Left ventricle myocardium inferior (tissue), 1 donor: ENCODE results near the gene DCC. TPM values are rescaled to one million over a fixed set of nuclear protein-coding genes. Genes with fewer than 3 reads are reported as not detected.

Source experiments
- DNase-seq: peaks from one replicate; pipeline ENCODE4 v3.0.0-alpha.2; 2020
- H3K27ac ChIP-seq: fragments of 200-600 bp; replicated peaks from 2 replicates; pipeline ENCODE4 v1.8.0; 2021
- H3K27me3 ChIP-seq: fragments of 200-600 bp; 2 replicates; pipeline ENCODE4 v1.8.0; 2021; ENCODE audit warnings: low read depth
- H3K36me3 ChIP-seq: fragments of 200-600 bp; 2 replicates; pipeline ENCODE4 v1.8.0; 2021
- H3K4me1 ChIP-seq: fragments of 200-600 bp; 2 replicates; pipeline ENCODE4 v1.8.0; 2021
- H3K4me3 ChIP-seq: fragments of 200-600 bp; 2 replicates; pipeline ENCODE4 v1.8.0; 2021; ENCODE audit warnings: mild to moderate bottlenecking, moderate library complexity
- H3K9me3 ChIP-seq: fragments of 200-600 bp; replicated peaks from 2 replicates; pipeline ENCODE4 v1.8.0; 2021
- CTCF ChIP-seq: fragments of 200-600 bp; IDR thresholded peaks from 2 replicates; pipeline ENCODE4 v1.8.0; 2021; ENCODE audit warnings: antibody characterized with exemption, mild to moderate bottlenecking, borderline replicate concordance
- intact Hi-C: fragments of 100-400 bp; cut with micrococcal nuclease; formaldehyde crosslinking; loops from one replicate; pipeline ENCODE4 v1.11.0; 2022
- total RNA-seq: library from RNA; stranded (reverse); fragmentation: NEBNext Ultra II Directional; extraction: Animal tissue kit (Norgen Biotek cat#: 25700); gene quantifications from one replicate; pipeline ENCODE4 v1.2.1, GENCODE V29; 2021
- donor health status: DM: no; HTN: yes; CAD: no; lungs with severe emphysema.

The DCC gene
- total RNA-seq, 1 donor from 2014 or later, result not detected

GRCh38 chr18:53126210-53126609, 786.2 kb downstream of the DCC start:
- Histone ChIP-seq H3K4me3 (no peak overlapping the region), H3K36me3 (no peaks in the 10 kb centered on the region), H3K9me3 (no peaks in the 10 kb centered on the region), H3K4me1 (no peaks in the 10 kb centered on the region), H3K27ac (no peak overlapping the region), H3K27me3 (no peaks in the 10 kb centered on the region)
- no peak for TF ChIP-seq CTCF
- intact Hi-C loops, result no loop called here
- no peak for DNase-seq

- Histone ChIP-seq H3K4me3 (no peak overlapping the region), H3K9me3 (no peaks in the 10 kb centered on the region), H3K27ac (no peak overlapping the region), H3K27me3 (no peaks in the 10 kb centered on the region), H3K4me1 (no peaks in the 10 kb centered on the region), H3K36me3 (no peaks in the 10 kb centered on the region)
- no peak for TF ChIP-seq CTCF
- DNase-seq, result no peak
- intact Hi-C loops, result no loop called here
These were observed 791.0 kb downstream of the DCC start for GRCh38 chr18:53131001-53131400.

DNA sequence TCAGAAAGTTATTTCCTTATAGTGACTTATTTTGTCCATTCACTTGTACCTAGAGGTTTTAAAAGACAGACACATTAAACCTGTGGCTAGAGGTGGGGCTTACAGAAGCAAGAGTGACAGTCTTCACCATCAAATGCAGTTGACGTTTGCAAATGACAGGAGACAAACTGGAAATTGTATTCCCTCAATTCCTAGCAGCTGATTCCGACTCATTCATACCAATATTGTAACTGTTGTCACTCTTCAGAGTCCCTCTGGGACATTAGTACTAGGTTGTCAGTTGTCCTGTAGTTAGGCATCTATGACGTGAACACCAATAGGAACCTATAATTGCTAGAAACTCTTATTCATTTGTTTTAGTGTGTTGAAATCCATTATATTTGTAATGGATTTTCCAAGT, 794.7 kb downstream of the DCC start:
- no peak overlapping the region for H3K27ac ChIP-seq
- no peaks in the 10 kb centered on the region for H3K36me3 ChIP-seq
- DNase-seq, result no peak
- intact Hi-C loops, result no loop called here
- H3K4me3 ChIP-seq, result no peak overlapping the region
- H3K4me1 ChIP-seq, result no peaks in the 10 kb centered on the region
- H3K9me3 ChIP-seq, result peaks cover 13% of the 10 kb centered on the region
- no peak for TF ChIP-seq CTCF
- no peaks in the 10 kb centered on the region for H3K27me3 ChIP-seq

DNA sequence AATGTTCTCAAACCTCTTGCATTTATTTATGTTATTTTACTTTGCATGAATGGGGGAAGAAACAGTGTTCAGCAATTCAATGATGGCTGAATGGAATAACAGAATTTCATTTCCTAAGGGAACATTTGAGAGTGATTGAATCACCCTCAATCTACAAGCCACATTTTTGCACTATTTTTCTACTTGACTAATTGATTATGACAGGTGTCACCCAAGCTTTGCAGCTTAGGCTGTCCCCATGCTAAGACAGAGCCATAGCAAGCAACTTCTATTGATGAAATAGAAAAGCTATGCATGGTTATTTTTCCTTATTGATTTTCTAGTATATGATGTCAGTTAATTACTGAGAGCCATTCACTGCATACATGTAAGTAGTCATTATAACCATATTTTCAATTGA, 795.7 kb downstream of the DCC start:
- DNase-seq, result no peak
- Histone ChIP-seq H3K4me1 (no peaks in the 10 kb centered on the region), H3K9me3 (peaks cover 13% of the 10 kb centered on the region), H3K36me3 (no peaks in the 10 kb centered on the region), H3K27ac (no peak overlapping the region), H3K27me3 (no peaks in the 10 kb centered on the region), H3K4me3 (no peak overlapping the region)
- intact Hi-C loops, result no loop called here
- no peak for TF ChIP-seq CTCF

DNA sequence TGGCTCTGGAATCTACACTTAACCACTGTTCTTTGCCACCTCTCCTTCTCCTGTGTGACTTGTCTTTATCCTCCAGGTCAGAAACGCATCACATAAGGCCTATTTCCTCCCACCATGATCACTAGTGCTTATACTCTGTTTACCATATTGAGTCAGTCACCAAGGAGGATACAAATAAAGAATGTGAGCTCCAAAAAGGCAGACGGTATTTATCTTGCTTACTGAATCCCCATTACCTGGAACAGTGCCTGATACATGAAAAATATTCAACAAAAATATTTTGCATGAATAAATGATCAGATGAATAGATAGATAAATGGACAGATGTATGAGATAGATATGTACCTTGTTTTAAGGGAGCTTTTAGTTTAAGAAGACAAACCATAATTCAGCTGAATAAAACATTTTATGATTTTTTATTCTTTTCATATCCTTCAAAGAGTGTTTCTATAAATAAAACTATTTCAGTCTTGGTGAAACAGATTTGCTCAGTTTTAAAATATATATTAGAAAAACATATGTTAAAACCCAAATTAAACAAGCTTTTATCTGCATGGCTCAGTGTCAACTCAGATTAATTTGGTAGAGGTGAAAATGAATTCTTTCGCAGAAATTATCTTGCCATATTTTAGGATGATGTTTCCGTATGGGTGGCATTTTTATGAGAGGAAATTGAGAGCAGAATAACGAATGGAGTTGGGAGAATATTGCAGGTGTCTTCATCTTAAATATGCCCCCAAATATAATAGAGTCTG, 799.9 kb downstream of the DCC start:
- intact Hi-C loops, result no loop called here
- TF ChIP-seq CTCF, result no peak
- Histone ChIP-seq H3K36me3 (no peaks in the 10 kb centered on the region), H3K4me1 (no peaks in the 10 kb centered on the region), H3K27me3 (no peaks in the 10 kb centered on the region), H3K9me3 (peaks cover 13% of the 10 kb centered on the region), H3K4me3 (no peak overlapping the region), H3K27ac (no peak overlapping the region)
- no peak for DNase-seq
